Measurements from ENCODE around the gene SRGN.

DNA sequence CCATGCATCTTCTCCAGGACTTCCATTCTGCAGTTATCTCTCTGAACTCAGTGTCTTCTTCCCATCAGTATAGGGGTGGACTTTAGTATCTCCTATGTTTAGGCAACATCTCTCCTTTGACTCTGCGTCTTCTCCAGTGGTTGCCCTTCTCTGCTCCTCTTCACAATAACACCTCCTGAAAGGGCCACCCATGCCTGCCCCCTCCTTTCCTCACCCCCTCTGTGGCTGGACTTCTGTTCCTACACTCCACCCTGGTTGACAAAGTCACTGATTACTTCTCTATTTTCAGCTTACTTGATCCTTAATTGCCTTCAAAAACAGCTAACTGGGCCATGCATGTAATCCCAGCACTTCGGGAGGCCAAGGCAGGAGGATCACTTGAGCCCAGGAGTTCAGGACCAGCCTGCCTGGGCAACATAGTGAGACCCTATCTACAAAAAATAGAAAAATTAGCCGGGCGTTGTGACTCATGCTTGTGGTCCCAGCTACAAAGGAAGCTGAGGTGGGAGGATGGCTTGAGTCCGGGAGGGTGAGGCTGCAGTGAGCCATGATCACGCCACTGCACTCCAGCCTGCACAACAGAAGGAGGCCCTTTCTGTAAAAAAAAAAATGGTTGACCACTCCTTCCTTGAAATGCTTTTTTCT lies 13.7 kb downstream of the SRGN start:
- TF ChIP-seq, protein P1, sequence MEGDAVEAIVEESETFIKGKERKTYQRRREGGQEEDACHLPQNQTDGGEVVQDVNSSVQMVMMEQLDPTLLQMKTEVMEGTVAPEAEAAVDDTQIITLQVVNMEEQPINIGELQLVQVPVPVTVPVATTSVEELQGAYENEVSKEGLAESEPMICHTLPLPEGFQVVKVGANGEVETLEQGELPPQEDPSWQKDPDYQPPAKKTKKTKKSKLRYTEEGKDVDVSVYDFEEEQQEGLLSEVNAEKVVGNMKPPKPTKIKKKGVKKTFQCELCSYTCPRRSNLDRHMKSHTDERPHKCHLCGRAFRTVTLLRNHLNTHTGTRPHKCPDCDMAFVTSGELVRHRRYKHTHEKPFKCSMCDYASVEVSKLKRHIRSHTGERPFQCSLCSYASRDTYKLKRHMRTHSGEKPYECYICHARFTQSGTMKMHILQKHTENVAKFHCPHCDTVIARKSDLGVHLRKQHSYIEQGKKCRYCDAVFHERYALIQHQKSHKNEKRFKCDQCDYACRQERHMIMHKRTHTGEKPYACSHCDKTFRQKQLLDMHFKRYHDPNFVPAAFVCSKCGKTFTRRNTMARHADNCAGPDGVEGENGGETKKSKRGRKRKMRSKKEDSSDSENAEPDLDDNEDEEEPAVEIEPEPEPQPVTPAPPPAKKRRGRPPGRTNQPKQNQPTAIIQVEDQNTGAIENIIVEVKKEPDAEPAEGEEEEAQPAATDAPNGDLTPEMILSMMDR (IDR thresholded peaks at IDR 0.05), result no peak
- TF ChIP-seq POLR2AphosphoS5 (IDR thresholded peaks at IDR 0.05; ENCODE audit: low read depth, low read length) (no peak), TCF7L2 (IDR thresholded peaks at IDR 0.05; ENCODE audit: low read depth, low read length) (no peak), SIN3A (IDR thresholded peaks at IDR 0.05; ENCODE audit: borderline replicate concordance, insufficient read depth, low read depth, low read length) (no peak)
- TF ChIP-seq, protein P2, sequence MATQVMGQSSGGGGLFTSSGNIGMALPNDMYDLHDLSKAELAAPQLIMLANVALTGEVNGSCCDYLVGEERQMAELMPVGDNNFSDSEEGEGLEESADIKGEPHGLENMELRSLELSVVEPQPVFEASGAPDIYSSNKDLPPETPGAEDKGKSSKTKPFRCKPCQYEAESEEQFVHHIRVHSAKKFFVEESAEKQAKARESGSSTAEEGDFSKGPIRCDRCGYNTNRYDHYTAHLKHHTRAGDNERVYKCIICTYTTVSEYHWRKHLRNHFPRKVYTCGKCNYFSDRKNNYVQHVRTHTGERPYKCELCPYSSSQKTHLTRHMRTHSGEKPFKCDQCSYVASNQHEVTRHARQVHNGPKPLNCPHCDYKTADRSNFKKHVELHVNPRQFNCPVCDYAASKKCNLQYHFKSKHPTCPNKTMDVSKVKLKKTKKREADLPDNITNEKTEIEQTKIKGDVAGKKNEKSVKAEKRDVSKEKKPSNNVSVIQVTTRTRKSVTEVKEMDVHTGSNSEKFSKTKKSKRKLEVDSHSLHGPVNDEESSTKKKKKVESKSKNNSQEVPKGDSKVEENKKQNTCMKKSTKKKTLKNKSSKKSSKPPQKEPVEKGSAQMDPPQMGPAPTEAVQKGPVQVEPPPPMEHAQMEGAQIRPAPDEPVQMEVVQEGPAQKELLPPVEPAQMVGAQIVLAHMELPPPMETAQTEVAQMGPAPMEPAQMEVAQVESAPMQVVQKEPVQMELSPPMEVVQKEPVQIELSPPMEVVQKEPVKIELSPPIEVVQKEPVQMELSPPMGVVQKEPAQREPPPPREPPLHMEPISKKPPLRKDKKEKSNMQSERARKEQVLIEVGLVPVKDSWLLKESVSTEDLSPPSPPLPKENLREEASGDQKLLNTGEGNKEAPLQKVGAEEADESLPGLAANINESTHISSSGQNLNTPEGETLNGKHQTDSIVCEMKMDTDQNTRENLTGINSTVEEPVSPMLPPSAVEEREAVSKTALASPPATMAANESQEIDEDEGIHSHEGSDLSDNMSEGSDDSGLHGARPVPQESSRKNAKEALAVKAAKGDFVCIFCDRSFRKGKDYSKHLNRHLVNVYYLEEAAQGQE (IDR thresholded peaks at IDR 0.05; ENCODE audit: insufficient read depth in 1 of 2, low read depth in 2 of 2, low read length in 1 of 2), result no peak
